HFF-Myc (cell line): ENCODE results near the gene ACOD1.
A peak's percentile ranks its signal among the peaks of the same experiment; 100 is the strongest.

ENCODE experiments used
- DNase-seq: peaks from one replicate; pipeline ENCODE4 v3.0.0-alpha.2; 2011; ENCODE audit warnings: low read depth; ENCODE audit errors: extremely low read depth
- H3K4me3 ChIP-seq: replicated peaks from 2 replicates; pipeline ENCODE4 v1.5.1; 2011; ENCODE audit warnings: low read depth, mild to moderate bottlenecking, control low read depth, low read length
- CTCF ChIP-seq: IDR thresholded peaks from 2 replicates; pipeline ENCODE4 v1.5.1; 2012; ENCODE audit warnings: mild to moderate bottlenecking, low read depth, low read length, control low read depth; ENCODE audit errors: missing control alignments

ACOD1 gene

GRCh38 chr13:76934671-76935070 is 13.6 kb upstream of the ACOD1 start:
- no peak for TF ChIP-seq CTCF
- no peak for DNase-seq
- H3K4me3 ChIP-seq: no peak overlapping the region

- TF ChIP-seq CTCF: no peak
- no peak for DNase-seq
- no peak overlapping the region for H3K4me3 ChIP-seq
Observed at GRCh38 chr13:76936763-76937162, 11.5 kb upstream of the ACOD1 start.

- no peak overlapping the region for H3K4me3 ChIP-seq
- no peak for TF ChIP-seq CTCF
- DNase-seq: peak; percentile 94
Observed at GRCh38 chr13:76937281-76937820, 11.0 kb upstream of the ACOD1 start.

GRCh38 chr13:76939215-76939614 is 9.1 kb upstream of the ACOD1 start:
- no peak for DNase-seq
- H3K4me3 ChIP-seq: no peak overlapping the region
- no peak for TF ChIP-seq CTCF

GRCh38 chr13:76942363-76942762 is 5.9 kb upstream of the ACOD1 start:
- DNase-seq: no peak
- no peak for TF ChIP-seq CTCF
- no peak overlapping the region for H3K4me3 ChIP-seq

- DNase-seq: no peak
- no peak for TF ChIP-seq CTCF
- H3K4me3 ChIP-seq: no peak overlapping the region
Observed at GRCh38 chr13:76943646-76944045, 4.7 kb upstream of the ACOD1 start.

GRCh38 chr13:76944456-76944855 is 3.9 kb upstream of the ACOD1 start:
- H3K4me3 ChIP-seq: no peak overlapping the region
- TF ChIP-seq CTCF: no peak
- DNase-seq: no peak
